Metanephros (tissue), 2 donors: ENCODE measurements around the gene SLC36A1. TPM values are rescaled to one million over a fixed set of nuclear protein-coding genes. Genes with fewer than 3 reads are reported as not detected.

Source experiments
- small RNA-seq: library from RNA; depleted of rRNA; stranded (forward); fragments of <200 nt; gene quantifications from one replicate; pipeline ENCODE3, GENCODE V24; 2014; ENCODE audit warnings: low replicate concordance
- total RNA-seq: library from RNA; depleted of rRNA; stranded (reverse); fragments of >200 nt; gene quantifications from one replicate; pipeline ENCODE4 v1.2.3, GENCODE V29; 2014

The SLC36A1 gene
- 8.2 TPM for total RNA-seq

GRCh38 chr5:151447174-151448037, at the start of gene SLC36A1:
SLC36A1 (plus strand) TSS chr5:151447603; CDS start chr5:151458793, 11,190 bp downstream.

Small RNA genes within 50 kb of the gene (small RNA-seq; reads per million reads assigned to genes)
- gene MIR6499 (0.07 reads per million), gene RNA5SP197 (not detected)

Other genes with a start within 250 kb of the SLC36A1 start
- 7.6 TPM for gene CCDC69, start 223.5 kb upstream of the SLC36A1 start, total RNA-seq
- gene GM2A, start 194.4 kb upstream of the SLC36A1 start, total RNA-seq: 21.4 TPM
- gene SLC36A3, start 143.8 kb upstream of the SLC36A1 start, total RNA-seq: not detected
- 6.4 TPM for gene SLC36A2, start 100.0 kb upstream of the SLC36A1 start, total RNA-seq
- gene FAT2, start 143.7 kb downstream of the SLC36A1 start, total RNA-seq: 11.9 TPM
- 1,386 TPM for gene SPARC, start 239.3 kb downstream of the SLC36A1 start, total RNA-seq